ENCODE measurements around the gene C1orf232. TPM values are rescaled to one million over a fixed set of nuclear protein-coding genes. Genes with fewer than 3 reads are reported as not detected.
A peak's percentile ranks its signal among the peaks of the same experiment; 100 is the strongest.

C1orf232 gene
- total RNA-seq, 1 donor from 2014 or later = not detected

DNA sequence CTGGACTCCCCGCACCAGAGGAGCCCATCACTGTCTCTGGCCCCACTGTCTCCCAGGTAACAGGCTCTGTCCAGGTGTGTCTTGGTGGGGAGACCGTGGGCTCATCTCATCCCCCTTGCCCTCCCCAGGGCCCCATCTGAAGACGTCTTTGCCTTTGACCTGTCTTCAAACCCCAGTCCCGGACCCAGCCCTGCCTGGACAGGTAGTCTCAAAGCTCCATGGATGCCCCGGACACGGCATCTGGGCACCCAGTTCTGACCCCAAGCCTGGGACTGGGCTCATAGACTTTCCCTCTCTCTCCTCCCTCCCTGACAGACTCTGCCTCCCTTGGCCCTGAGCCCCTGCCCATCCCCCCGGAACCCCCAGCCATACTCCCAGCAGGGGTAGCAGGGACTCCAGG, 15.3 kb upstream of the C1orf232 start:
- DNase-seq (ENCODE audit: low read depth) = no peak
- TF ChIP-seq, protein P1, sequence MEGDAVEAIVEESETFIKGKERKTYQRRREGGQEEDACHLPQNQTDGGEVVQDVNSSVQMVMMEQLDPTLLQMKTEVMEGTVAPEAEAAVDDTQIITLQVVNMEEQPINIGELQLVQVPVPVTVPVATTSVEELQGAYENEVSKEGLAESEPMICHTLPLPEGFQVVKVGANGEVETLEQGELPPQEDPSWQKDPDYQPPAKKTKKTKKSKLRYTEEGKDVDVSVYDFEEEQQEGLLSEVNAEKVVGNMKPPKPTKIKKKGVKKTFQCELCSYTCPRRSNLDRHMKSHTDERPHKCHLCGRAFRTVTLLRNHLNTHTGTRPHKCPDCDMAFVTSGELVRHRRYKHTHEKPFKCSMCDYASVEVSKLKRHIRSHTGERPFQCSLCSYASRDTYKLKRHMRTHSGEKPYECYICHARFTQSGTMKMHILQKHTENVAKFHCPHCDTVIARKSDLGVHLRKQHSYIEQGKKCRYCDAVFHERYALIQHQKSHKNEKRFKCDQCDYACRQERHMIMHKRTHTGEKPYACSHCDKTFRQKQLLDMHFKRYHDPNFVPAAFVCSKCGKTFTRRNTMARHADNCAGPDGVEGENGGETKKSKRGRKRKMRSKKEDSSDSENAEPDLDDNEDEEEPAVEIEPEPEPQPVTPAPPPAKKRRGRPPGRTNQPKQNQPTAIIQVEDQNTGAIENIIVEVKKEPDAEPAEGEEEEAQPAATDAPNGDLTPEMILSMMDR (IDR thresholded peaks at IDR 0.05; ENCODE audit: insufficient read depth, low read length, poor library complexity, severe bottlenecking) = no peak
- Histone ChIP-seq H3K36me3 (ENCODE audit: control insufficient read depth, insufficient read depth, low read length) (no peaks in the 10 kb centered on the region), H3K4me3 (ENCODE audit: low read depth, low read length) (no peak overlapping the region), H3K27me3 (ENCODE audit: control insufficient read depth, insufficient read depth, low read length) (no peaks in the 10 kb centered on the region)

DNA sequence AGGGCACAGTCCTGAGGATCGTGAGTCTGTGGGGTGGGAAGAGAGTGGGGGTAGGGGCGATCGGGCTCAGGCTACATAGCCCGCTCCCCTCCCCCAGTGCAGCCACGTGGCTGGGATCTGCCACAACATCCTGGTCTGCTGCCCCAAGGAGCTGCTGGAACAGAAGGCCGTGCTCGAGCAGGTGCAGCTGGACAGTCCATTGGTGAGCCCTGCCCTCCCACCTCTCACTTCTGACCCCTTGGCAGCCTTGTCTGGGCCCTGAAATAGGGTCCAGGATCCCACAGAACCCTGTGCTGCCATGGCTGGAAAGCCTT, 13.6 kb upstream of the C1orf232 start:
- H3K4me3 ChIP-seq (ENCODE audit: low read depth, low read length) = no peak overlapping the region
- TF ChIP-seq, protein P1 (IDR thresholded peaks at IDR 0.05; ENCODE audit: insufficient read depth, low read length, poor library complexity, severe bottlenecking) = no peak
- H3K27me3 ChIP-seq (ENCODE audit: control insufficient read depth, insufficient read depth, low read length) = no peaks in the 10 kb centered on the region
- no peak for DNase-seq (ENCODE audit: low read depth)
- H3K36me3 ChIP-seq (ENCODE audit: control insufficient read depth, insufficient read depth, low read length) = no peaks in the 10 kb centered on the region

DNA sequence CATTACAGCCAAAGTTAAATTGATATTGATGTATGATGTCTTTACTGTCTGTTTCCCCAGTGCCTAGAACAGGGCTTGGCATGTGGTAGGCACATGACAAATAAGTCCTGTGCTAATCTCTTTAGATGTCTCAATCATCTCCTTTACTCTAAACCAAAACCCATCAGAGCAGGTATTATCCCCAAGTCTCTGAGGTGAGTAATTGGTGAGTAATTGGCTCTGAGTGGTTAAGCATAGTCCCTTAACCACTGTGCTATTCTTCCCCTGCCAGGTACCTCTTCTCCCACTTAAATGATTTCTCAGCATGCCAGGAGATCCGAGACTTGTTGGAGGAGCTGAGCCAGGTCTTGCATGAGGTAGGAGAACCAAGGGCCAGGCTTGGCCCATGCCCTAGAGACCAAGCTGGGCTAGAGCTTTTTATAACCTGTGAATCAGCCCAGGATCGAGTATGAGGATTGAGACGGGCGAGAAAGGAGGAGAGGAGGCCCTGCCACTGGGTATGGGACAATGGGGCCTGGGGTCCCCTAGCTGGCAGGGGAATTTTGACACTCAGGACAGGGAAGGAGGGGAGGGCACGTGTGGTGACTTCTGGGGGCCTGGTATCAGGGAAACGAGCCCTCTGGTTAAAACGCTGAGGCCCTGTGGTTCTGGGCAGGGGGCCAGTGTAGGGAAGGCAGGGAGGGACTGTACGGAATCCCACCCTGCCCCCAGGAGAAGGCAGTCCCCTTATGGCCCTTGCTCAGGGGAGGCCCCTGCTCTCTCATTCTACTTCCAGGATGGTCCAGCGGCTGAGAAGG, 13.0 kb upstream of the C1orf232 start:
- no peak overlapping the region for H3K4me3 ChIP-seq (ENCODE audit: low read depth, low read length)
- H3K27me3 ChIP-seq (ENCODE audit: control insufficient read depth, insufficient read depth, low read length) = no peaks in the 10 kb centered on the region
- TF ChIP-seq, protein P1 (IDR thresholded peaks at IDR 0.05; ENCODE audit: insufficient read depth, low read length, poor library complexity, severe bottlenecking) = no peak
- H3K36me3 ChIP-seq (ENCODE audit: control insufficient read depth, insufficient read depth, low read length) = no peaks in the 10 kb centered on the region
- DNase-seq (ENCODE audit: low read depth) = peak; percentile 55

DNA sequence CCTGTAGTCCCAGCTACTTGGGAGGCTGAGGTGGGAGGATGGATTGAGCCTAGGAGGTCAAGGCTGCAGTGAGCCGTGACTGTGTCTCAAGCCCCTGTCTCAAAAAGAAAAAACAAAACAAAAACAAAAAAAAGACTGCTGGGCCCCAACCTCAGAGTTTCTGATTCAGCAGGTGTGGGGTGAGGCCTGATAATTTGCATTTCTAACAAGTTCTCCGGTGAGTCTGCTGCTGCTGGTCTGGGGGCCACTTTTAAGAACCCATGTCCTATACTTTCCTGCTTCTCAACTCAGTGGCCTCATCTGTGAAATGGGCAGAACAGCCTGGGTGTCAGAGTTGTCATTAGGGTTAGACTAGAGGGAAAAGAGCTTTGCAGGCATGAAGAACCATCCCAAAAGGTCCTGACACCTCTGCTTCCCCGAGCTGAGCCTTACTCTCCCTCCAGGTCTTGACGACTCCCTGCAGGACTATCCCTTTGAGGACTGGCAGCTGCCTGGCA, 11.3 kb upstream of the C1orf232 start:
- no peaks in the 10 kb centered on the region for H3K36me3 ChIP-seq (ENCODE audit: control insufficient read depth, insufficient read depth, low read length)
- no peak for DNase-seq (ENCODE audit: low read depth)
- TF ChIP-seq, protein P1 (IDR thresholded peaks at IDR 0.05; ENCODE audit: insufficient read depth, low read length, poor library complexity, severe bottlenecking) = no peak
- H3K4me3 ChIP-seq (ENCODE audit: low read depth, low read length) = no peak overlapping the region
- no peaks in the 10 kb centered on the region for H3K27me3 ChIP-seq (ENCODE audit: control insufficient read depth, insufficient read depth, low read length)

DNA sequence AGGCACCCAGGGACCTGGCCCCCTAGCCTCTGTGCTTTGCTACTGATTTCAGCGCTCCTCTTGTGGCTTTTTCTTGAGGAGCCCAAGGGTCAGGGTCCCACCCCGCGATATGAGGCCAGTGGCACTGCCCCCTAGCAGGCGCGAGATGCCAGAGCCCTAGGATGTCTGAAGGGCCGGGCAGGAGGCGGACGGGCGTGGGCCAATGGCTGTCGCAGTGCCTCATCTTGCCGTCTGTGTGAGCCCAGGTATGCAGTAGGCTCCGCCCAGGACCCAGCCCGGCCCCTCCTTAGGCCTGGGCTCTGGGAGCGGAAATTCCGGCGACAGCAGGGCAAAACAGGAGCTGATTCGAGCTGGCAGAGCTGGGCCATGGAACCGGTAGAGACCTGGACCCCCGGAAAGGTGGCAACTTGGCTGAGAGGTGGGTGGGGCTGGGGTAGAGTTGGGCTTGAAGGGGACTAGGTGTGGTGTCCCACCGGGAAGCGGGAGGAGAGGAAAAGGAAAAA, 8.5 kb upstream of the C1orf232 start, which contains the start of gene CNKSR1:
Gene CNKSR1 (plus strand): TSS at position 310 of the 503 bp plus-strand sequence. CDS start 57 bp downstream, at position 367.
- Histone ChIP-seq H3K4me3 (ENCODE audit: low read depth, low read length) (peak within 1 kb of the TSS; percentile 35), H3K36me3 (ENCODE audit: control insufficient read depth, insufficient read depth, low read length) (no peaks in the 10 kb centered on the region), H3K27me3 (ENCODE audit: control insufficient read depth, insufficient read depth, low read length) (no peaks in the 10 kb centered on the region)
- TF ChIP-seq, protein P1 (IDR thresholded peaks at IDR 0.05; ENCODE audit: insufficient read depth, low read length, poor library complexity, severe bottlenecking) = peak; percentile 12
- DNase-seq (ENCODE audit: low read depth) = no peak
